Fibroblast of skin of left quadriceps (primary cell): ENCODE measurements around the gene MACF1.

Source experiments
- DNase-seq, 2 experiments: peaks; one replicate each; pipeline ENCODE4 v3.0.0-alpha.2; 2013; ENCODE audit warnings: low read depth in 2 of 2

The MACF1 gene

GRCh38 chr1:39214714-39214997 lies 10.2 kb downstream of the MACF1 start:
- no peak for DNase-seq

GRCh38 chr1:39214998-39215873 lies 10.7 kb downstream of the MACF1 start:
- no peak for DNase-seq

GRCh38 chr1:39216771-39217170 lies 12.3 kb downstream of the MACF1 start:
- no peak for DNase-seq

GRCh38 chr1:39220891-39221870 lies 16.7 kb downstream of the MACF1 start:
- no peak for DNase-seq

- DNase-seq = no peak
Measured at GRCh38 chr1:39224295-39224829, 19.9 kb downstream of the MACF1 start.

GRCh38 chr1:39226836-39227235 lies 22.3 kb downstream of the MACF1 start:
- no peak for DNase-seq

GRCh38 chr1:39228252-39228651 lies 23.8 kb downstream of the MACF1 start:
- no peak for DNase-seq

- DNase-seq = no peak
Measured at GRCh38 chr1:39229504-39229903, 25.0 kb downstream of the MACF1 start.

GRCh38 chr1:39230261-39231190 lies 26.0 kb downstream of the MACF1 start:
- no peak for DNase-seq

GRCh38 chr1:39236971-39237370 lies 32.5 kb downstream of the MACF1 start:
- DNase-seq = no peak

- DNase-seq = peak; percentile 63 to 69
Measured at GRCh38 chr1:39238476-39238875, 34.0 kb downstream of the MACF1 start.

- DNase-seq = no peak
Measured at GRCh38 chr1:39239968-39240367, 35.5 kb downstream of the MACF1 start.

GRCh38 chr1:39243302-39243701 lies 38.8 kb downstream of the MACF1 start:
- DNase-seq = no peak

GRCh38 chr1:39250460-39251240 lies 46.2 kb downstream of the MACF1 start:
- no peak for DNase-seq

GRCh38 chr1:39255222-39255621 lies 50.7 kb downstream of the MACF1 start:
- DNase-seq = peak; percentile 31 to 37

GRCh38 chr1:39258146-39258924 lies 53.8 kb downstream of the MACF1 start:
- peak; percentile 37 to 50 for DNase-seq

GRCh38 chr1:39258925-39259244 lies 54.4 kb downstream of the MACF1 start:
- DNase-seq = no peak

GRCh38 chr1:39261712-39262221 lies 57.3 kb downstream of the MACF1 start:
- DNase-seq = peak; percentile 85 to 88

GRCh38 chr1:39262802-39263201 lies 58.3 kb downstream of the MACF1 start:
- DNase-seq = no peak

- DNase-seq = no peak
Measured at GRCh38 chr1:39266269-39266668, 61.8 kb downstream of the MACF1 start.
